Immature natural killer cell (primary cell): ENCODE results near the gene RPL22. TPM values are rescaled to one million over a fixed set of nuclear protein-coding genes. Genes with fewer than 3 reads are reported as not detected.

Source experiments
- DNase-seq, 3 donors: peaks; one replicate each; pipeline ENCODE4 v3.0.0; 2022; ENCODE audit warnings: mixed read lengths in 1 of 3
- H3K27ac Mint-ChIP-seq, 6 donors: one replicate each; pipeline ENCODE4 v1.8.0; 2020; ENCODE audit warnings: mixed read lengths in 6 of 6, mild to moderate bottlenecking in 5 of 6, inconsistent platforms in 4 of 6, moderate library complexity in 3 of 6
- H3K27me3 Mint-ChIP-seq, 3 donors: one replicate each; pipeline ENCODE4 v1.8.0; 2020 to 2021; ENCODE audit warnings: low read depth in 3 of 3, mild to moderate bottlenecking in 3 of 3, mixed read lengths in 3 of 3, moderate library complexity in 3 of 3, inconsistent platforms in 1 of 3
- H3K36me3 Mint-ChIP-seq, 3 donors: one replicate each; pipeline ENCODE4 v1.8.0; 2020; ENCODE audit warnings: mixed read lengths in 3 of 3, inconsistent platforms in 2 of 3, mild to moderate bottlenecking in 2 of 3
- H3K4me1 Mint-ChIP-seq, 2 donors: one replicate each; pipeline ENCODE4 v1.8.0; 2020; ENCODE audit warnings: inconsistent platforms in 2 of 2, mild to moderate bottlenecking in 2 of 2, mixed read lengths in 2 of 2, moderate library complexity in 1 of 2
- H3K4me3 Mint-ChIP-seq, 5 donors: one replicate each; pipeline ENCODE4 v1.8.0; 2020; ENCODE audit warnings: mild to moderate bottlenecking in 5 of 5, mixed read lengths in 5 of 5, inconsistent platforms in 3 of 5, moderate library complexity in 3 of 5
- H3K9me3 Mint-ChIP-seq, 6 donors: one replicate each; pipeline ENCODE4 v1.8.0; 2020; ENCODE audit warnings: mild to moderate bottlenecking in 6 of 6, mixed read lengths in 6 of 6, inconsistent platforms in 4 of 6, moderate library complexity in 3 of 6
- polyA plus RNA-seq, 3 donors: library from polyadenylated mRNA; unstranded; fragments of 300-500 nt; fragmentation: Illumina TruSeq; gene quantifications; one replicate each; pipeline ENCODE4 v1.2.3, GENCODE V29; 2021

Gene RPL22
- polyA plus RNA-seq, 3 donors from 2014 or later, result 62.3 to 129 (median 124) TPM

DNA sequence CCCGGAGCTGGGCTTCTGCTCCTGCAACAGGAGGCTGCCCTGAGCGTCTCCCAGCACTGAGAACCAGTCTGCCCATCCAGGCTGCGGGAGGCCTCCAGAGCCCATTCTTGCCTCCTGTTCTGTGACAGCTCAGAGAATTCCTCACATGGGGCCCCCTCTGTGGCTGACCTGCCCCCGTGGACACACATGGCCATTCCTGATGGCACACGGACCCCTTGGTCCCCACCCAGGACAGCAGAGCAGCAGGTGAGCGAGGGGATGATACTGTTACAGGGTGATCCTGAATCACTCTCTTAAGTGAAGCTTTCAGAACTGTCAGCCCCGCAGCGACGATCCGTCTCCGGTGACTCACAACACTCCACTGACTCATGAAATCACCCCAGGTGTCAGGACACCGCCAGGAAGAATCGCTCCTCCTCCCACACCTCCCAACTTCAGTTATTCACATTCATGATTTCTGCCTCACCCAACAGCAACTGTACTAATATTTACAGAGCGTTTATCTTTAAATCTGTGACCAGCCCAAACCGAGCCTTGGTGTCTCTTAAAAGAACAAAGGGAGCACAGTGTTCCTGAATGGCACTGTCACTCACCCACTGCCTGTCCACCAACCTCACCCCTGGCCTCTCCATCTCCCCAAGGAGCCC lies 41.7 kb downstream of the RPL22 start:
- H3K36me3 Mint-ChIP-seq, result peaks cover 0 to 4% (median 0%) of the 10 kb centered on the region in 3 donors
- no peak for DNase-seq
- no peak overlapping the region for H3K4me3 Mint-ChIP-seq
- peaks cover 10 to 27% of the 10 kb centered on the region in 2 donors for H3K4me1 Mint-ChIP-seq
- H3K9me3 Mint-ChIP-seq, result peaks cover 0 to 1% (median 0%) of the 10 kb centered on the region in 6 donors
- H3K27ac Mint-ChIP-seq, result peak overlapping the region in 2 of 6 donors; percentile 15 to 18
- peaks cover 0 to 8% (median 5%) of the 10 kb centered on the region in 3 donors for H3K27me3 Mint-ChIP-seq

DNA sequence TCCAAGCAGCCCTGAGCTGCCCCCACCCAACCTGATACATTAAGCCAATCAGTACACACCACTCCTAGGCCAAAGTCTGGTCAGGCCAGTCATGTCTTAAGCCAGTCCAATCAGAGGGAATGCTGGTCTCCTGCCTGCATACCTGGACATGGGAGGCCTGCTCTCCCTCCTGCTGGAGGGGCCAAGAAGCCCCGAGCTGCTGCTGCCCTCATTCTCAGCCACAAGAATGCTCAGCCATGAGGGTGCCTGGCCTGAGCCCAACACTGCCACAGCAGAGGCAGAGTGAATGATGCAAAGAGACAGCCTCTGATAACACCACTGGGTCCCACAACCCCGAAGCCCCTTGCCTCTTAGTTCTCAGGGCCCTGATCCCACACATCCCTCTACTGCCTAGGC lies 42.3 kb downstream of the RPL22 start:
- no peak overlapping the region for H3K27ac Mint-ChIP-seq
- peaks cover 10 to 32% of the 10 kb centered on the region in 2 donors for H3K4me1 Mint-ChIP-seq
- peaks cover 0 to 1% (median 0%) of the 10 kb centered on the region in 6 donors for H3K9me3 Mint-ChIP-seq
- no peak for DNase-seq
- H3K4me3 Mint-ChIP-seq, result no peak overlapping the region
- H3K36me3 Mint-ChIP-seq, result peaks cover 0 to 4% (median 0%) of the 10 kb centered on the region in 3 donors
- H3K27me3 Mint-ChIP-seq, result peaks cover 2 to 5% (median 5%) of the 10 kb centered on the region in 3 donors

DNA sequence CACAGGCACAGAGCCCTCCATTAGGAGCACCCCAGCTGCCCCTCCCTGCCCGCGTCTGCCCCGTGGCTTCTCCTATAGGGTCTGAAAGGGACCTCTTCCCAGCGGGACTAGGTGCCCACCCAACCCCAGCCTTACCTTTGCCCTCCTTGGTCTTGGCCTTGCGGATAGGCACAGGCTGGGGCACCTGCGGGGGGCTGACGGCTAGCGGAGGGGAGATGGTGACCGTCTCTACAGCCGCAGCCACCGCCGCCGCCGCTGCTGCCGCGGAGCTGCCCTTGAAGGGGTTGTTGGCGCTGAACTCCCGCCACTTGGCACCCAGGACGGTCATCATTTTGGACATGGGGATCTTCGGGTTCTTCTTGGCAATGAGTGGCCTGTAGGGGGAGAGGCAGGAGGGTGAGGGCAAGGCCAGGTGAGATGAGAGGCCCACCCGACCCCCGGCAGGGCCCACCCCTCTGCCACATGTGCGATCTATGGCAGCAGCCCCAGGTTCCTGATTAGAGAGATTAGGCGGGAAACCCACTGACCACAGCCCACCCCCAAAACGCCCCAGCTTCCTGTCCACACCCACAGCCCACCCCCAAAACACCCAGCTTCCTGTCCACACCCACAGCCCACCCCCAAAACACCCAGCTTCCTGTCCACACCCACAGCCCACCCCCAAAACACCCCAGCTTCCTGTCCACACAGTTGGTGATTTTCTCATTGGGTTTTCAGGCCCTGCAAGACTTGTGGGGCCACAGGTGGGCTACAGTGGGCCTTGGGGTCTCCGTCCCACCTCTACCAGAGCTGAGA lies 44.7 kb downstream of the RPL22 start:
- peak overlapping the region in 1 of 6 donors; percentile 12 for H3K27ac Mint-ChIP-seq
- peaks cover 0 to 1% (median 0%) of the 10 kb centered on the region in 6 donors for H3K9me3 Mint-ChIP-seq
- H3K4me3 Mint-ChIP-seq, result peak overlapping the region in 2 of 5 donors; percentile 4 to 13
- DNase-seq, result no peak
- peaks cover 0 to 4% (median 0%) of the 10 kb centered on the region in 3 donors for H3K36me3 Mint-ChIP-seq
- H3K27me3 Mint-ChIP-seq, result peaks cover 0 to 2% (median 2%) of the 10 kb centered on the region in 3 donors
- H3K4me1 Mint-ChIP-seq, result peaks cover 10 to 34% of the 10 kb centered on the region in 2 donors

GRCh38 chr1:6152882-6153281 lies 46.5 kb downstream of the RPL22 start:
- peaks cover 0 to 1% (median 0%) of the 10 kb centered on the region in 6 donors for H3K9me3 Mint-ChIP-seq
- H3K4me3 Mint-ChIP-seq, result no peak overlapping the region
- DNase-seq, result no peak
- no peak overlapping the region for H3K27ac Mint-ChIP-seq
- H3K4me1 Mint-ChIP-seq, result peaks cover 14 to 39% of the 10 kb centered on the region in 2 donors
- peaks cover 0 to 3% (median 0%) of the 10 kb centered on the region in 3 donors for H3K27me3 Mint-ChIP-seq
- no peaks in the 10 kb centered on the region for H3K36me3 Mint-ChIP-seq

- no peaks in the 10 kb centered on the region for H3K36me3 Mint-ChIP-seq
- peak overlapping the region in 1 of 5 donors; percentile 4 for H3K4me3 Mint-ChIP-seq
- H3K27me3 Mint-ChIP-seq, result peaks cover 0 to 5% (median 0%) of the 10 kb centered on the region in 3 donors
- H3K4me1 Mint-ChIP-seq, result peaks cover 14 to 42% of the 10 kb centered on the region in 2 donors
- H3K27ac Mint-ChIP-seq, result peak overlapping the region in 1 of 6 donors; percentile 7
- peaks cover 0 to 1% (median 0%) of the 10 kb centered on the region in 6 donors for H3K9me3 Mint-ChIP-seq
- no peak for DNase-seq
Observed at GRCh38 chr1:6152181-6152580, 47.2 kb downstream of the RPL22 start.

GRCh38 chr1:6151291-6151822 lies 48.0 kb downstream of the RPL22 start:
- no peak for DNase-seq
- H3K4me1 Mint-ChIP-seq, result peaks cover 14 to 44% of the 10 kb centered on the region in 2 donors
- no peak overlapping the region for H3K4me3 Mint-ChIP-seq
- H3K27ac Mint-ChIP-seq, result no peak overlapping the region
- H3K36me3 Mint-ChIP-seq, result no peaks in the 10 kb centered on the region
- H3K9me3 Mint-ChIP-seq, result peaks cover 0 to 1% (median 0%) of the 10 kb centered on the region in 6 donors
- peaks cover 0 to 5% (median 0%) of the 10 kb centered on the region in 3 donors for H3K27me3 Mint-ChIP-seq

GRCh38 chr1:6150006-6150938 lies 49.1 kb downstream of the RPL22 start:
- H3K27me3 Mint-ChIP-seq, result peaks cover 0 to 5% (median 2%) of the 10 kb centered on the region in 3 donors
- DNase-seq, result no peak
- H3K4me3 Mint-ChIP-seq, result no peak overlapping the region
- H3K27ac Mint-ChIP-seq, result no peak overlapping the region
- no peaks in the 10 kb centered on the region for H3K36me3 Mint-ChIP-seq
- H3K9me3 Mint-ChIP-seq, result no peaks in the 10 kb centered on the region
- peaks cover 10 to 35% of the 10 kb centered on the region in 2 donors for H3K4me1 Mint-ChIP-seq

GRCh38 chr1:6149597-6149996 lies 49.8 kb downstream of the RPL22 start:
- H3K4me3 Mint-ChIP-seq, result no peak overlapping the region
- peaks cover 4 to 28% of the 10 kb centered on the region in 2 donors for H3K4me1 Mint-ChIP-seq
- DNase-seq, result no peak
- H3K27me3 Mint-ChIP-seq, result peaks cover 0 to 5% (median 2%) of the 10 kb centered on the region in 3 donors
- no peak overlapping the region for H3K27ac Mint-ChIP-seq
- no peaks in the 10 kb centered on the region for H3K36me3 Mint-ChIP-seq
- no peaks in the 10 kb centered on the region for H3K9me3 Mint-ChIP-seq

DNA sequence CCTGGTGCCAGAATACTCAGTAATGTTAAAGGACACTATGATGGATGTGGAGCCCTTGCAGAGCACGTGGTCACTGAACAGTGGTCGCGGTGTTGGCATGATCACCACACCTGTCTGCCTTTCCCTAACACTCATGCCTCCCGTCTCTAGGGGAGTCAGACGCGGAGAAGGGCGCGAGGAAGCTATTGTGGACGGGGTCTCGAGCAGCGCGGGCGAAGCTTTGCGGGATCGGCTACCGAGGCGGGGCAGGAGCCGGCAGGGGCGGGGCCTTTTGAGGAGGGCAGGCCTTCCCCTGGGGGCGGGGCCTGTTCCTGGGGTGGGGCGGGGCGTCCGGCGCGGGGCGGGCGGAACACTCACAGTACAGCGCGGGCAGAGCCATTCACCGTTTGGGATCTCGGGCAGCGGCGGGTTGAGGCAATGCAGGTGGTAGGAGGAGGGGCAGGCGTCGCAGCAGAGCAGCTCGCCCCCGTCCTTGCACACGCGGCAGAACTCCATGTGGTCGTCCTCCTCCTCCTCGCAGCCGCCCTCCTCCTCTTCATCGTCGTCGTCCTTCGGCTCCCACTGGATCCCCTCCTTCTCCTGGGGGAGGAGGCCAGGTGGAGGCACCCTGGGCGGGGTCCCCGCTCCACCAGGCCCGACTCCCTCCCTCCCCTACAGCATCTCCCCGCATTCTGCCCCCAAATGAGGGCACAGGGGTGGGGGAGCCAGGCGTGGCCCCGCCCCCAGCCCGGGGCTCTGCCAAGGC lies 50.7 kb downstream of the RPL22 start:
- Mint-ChIP-seq H3K27ac (peak overlapping the region in 1 of 6 donors; percentile 21), H3K27me3 (peaks cover 0 to 5% (median 2%) of the 10 kb centered on the region in 3 donors), H3K9me3 (no peaks in the 10 kb centered on the region), H3K36me3 (no peaks in the 10 kb centered on the region), H3K4me3 (peak overlapping the region in 4 of 5 donors; percentile 59 to 87 (median 77)), H3K4me1 (peaks cover 4 to 25% of the 10 kb centered on the region in 2 donors)
- DNase-seq, result peak; percentile 43 to 61 (median 45)

DNA sequence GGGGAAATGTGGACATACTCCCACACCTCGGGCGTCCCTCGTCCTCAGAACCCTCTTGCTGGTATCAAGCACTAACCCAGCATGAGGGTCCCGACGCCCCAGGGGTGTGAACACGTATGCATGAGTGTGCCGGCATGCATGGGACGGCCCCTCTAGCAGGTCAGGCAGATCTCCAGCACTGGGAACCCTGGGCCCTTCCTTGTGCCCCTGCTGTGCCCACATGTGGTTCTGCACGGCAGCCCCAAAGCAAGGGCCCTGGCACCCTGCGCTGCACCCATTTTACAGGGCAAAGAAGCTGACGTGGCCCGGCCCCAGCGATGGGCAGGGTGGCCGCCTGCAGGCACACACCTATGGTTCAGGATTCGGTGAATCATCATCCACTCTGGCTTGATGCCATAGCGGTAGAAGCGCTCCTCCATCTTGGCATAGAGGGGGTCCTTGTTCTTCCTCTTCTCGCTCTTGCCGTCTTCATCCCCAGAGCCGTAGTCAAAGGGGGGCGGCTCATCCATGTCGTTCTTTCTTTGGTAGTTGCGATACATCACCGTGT lies 53.5 kb downstream of the RPL22 start:
- Mint-ChIP-seq H3K27me3 (peaks cover 0 to 8% (median 2%) of the 10 kb centered on the region in 3 donors), H3K9me3 (no peaks in the 10 kb centered on the region), H3K4me1 (peaks cover 4 to 17% of the 10 kb centered on the region in 2 donors), H3K4me3 (no peak overlapping the region), H3K36me3 (no peaks in the 10 kb centered on the region), H3K27ac (no peak overlapping the region)
- DNase-seq, result no peak

DNA sequence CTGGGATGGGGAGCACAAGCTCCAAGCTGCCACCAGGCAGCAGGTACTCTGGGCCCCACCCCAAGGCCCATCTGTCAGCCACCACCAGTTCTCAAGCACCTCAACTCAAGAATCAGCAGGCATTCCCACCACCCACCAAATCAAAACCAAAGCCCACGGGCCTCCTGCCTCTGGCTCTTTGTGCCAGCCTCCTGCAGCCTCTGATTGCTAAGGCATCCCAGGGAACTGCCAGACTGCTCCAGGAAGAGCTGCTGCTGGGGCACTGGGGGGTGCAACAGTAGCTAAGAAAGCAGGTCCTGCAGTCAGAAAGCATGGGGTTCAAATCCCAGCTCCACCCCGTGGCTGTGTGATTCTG lies 54.0 kb downstream of the RPL22 start:
- H3K27me3 Mint-ChIP-seq, result peaks cover 0 to 8% (median 2%) of the 10 kb centered on the region in 3 donors
- DNase-seq, result no peak
- H3K27ac Mint-ChIP-seq, result no peak overlapping the region
- H3K36me3 Mint-ChIP-seq, result no peaks in the 10 kb centered on the region
- H3K4me3 Mint-ChIP-seq, result no peak overlapping the region
- no peaks in the 10 kb centered on the region for H3K9me3 Mint-ChIP-seq
- peaks cover 4 to 17% of the 10 kb centered on the region in 2 donors for H3K4me1 Mint-ChIP-seq

DNA sequence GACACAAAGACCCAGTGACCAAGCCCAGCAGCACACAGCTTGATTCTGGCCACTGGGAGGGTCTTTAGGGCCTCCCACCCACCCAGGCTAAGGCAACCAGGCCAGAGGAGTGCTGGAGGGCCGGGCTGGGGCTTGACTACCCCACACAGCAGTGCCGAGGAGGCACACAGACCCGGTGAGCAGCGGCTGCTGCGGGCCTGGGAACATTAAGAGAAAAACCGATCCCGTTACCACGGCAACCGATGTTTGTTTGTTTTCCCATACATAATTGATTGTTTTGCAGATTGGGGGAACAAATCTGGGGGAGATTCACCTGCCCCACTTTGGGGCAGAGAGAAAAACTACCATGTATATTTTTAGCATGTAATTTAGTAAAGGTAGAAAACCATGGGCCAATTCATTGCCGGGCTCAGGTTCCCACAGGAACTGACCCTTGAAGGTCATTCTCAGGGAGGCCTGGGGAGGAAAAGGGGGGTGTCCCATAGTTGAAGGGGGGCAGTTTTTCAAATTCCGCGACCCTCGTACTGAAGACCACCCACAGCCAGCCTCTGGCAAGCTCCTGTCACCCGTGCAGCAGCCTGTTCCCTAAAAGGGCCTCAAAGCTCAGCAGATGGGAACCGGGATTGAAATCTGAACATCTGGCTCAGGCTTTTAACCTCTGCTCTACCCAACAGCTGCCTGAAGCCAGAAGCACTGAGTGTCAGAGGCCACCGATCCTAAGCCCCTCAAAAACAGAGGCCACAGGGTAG lies 54.6 kb downstream of the RPL22 start:
- H3K4me1 Mint-ChIP-seq, result peaks cover 4 to 17% of the 10 kb centered on the region in 2 donors
- no peak overlapping the region for H3K27ac Mint-ChIP-seq
- H3K4me3 Mint-ChIP-seq, result no peak overlapping the region
- no peaks in the 10 kb centered on the region for H3K36me3 Mint-ChIP-seq
- no peaks in the 10 kb centered on the region for H3K9me3 Mint-ChIP-seq
- peaks cover 0 to 8% (median 2%) of the 10 kb centered on the region in 3 donors for H3K27me3 Mint-ChIP-seq
- no peak for DNase-seq
